Naive thymus-derived CD4-positive, alpha-beta T cell (primary cell): ENCODE results near the gene CDK5RAP2. TPM values are rescaled to one million over a fixed set of nuclear protein-coding genes. Genes with fewer than 3 reads are reported as not detected.

Source experiments
- ATAC-seq: fragments of 150-1000 bp; cut with Tn5 transposase; 2 replicates; pipeline ENCODE4 v1.10.0; 2021; ENCODE audit warnings: mild to moderate bottlenecking, moderate library complexity
- CTCF ChIA-PET: fragments of 350-600 bp; sonication (Branson Sonifier 250); formaldehyde crosslinking; loops from one replicate; lab custom pipeline; 2021; ENCODE audit warnings: antibody characterized with exemption; lab: Charles Lee
- POLR2A ChIA-PET: fragments of 350-600 bp; sonication (Branson Sonifier 250); formaldehyde crosslinking; loops from one replicate; lab custom pipeline; 2021; ENCODE audit warnings: antibody characterized with exemption, inconsistent platforms; lab: Charles Lee
- DNase-seq, 9 donors: peaks; one replicate each; pipeline versions ENCODE4 v3.0.0 to v3.0.0-alpha.2; 2020 to 2022; ENCODE audit warnings: mixed read lengths in 1 of 9
- H3K27ac ChIP-seq: one replicate; pipeline ENCODE4 v1.7.0; 2013; ENCODE audit warnings: mild to moderate bottlenecking, low read depth, low read length, moderate library complexity
- H3K27me3 ChIP-seq, 2 donors: one replicate each; pipeline ENCODE4 v1.7.0; 2013; ENCODE audit warnings: low read length in 2 of 2, mild to moderate bottlenecking in 2 of 2, moderate library complexity in 2 of 2; ENCODE audit not compliant: control insufficient read depth in 2 of 2, insufficient read depth in 2 of 2
- H3K36me3 ChIP-seq, 3 experiments: 1 replicate in 2 of 3; 2 replicates in 1 of 3; pipeline ENCODE4 v1.7.0; 2013; ENCODE audit warnings: low read length in 3 of 3, mild to moderate bottlenecking in 3 of 3, moderate library complexity in 1 of 3; ENCODE audit not compliant: insufficient read depth in 3 of 3, control insufficient read depth in 2 of 3
- H3K4me1 ChIP-seq, 2 donors: one replicate each; pipeline ENCODE4 v1.7.0; 2013; ENCODE audit warnings: low read length in 2 of 2, mild to moderate bottlenecking in 2 of 2, moderate library complexity in 1 of 2; ENCODE audit not compliant: control insufficient read depth in 2 of 2, insufficient read depth in 2 of 2
- H3K4me3 ChIP-seq: 2 replicates; pipeline ENCODE4 v1.7.0; 2013; ENCODE audit warnings: mild to moderate bottlenecking, low read length
- H3K9me3 ChIP-seq, 3 experiments: 1 replicate in 2 of 3; 2 replicates in 1 of 3; pipeline ENCODE4 v1.7.0; 2013; ENCODE audit warnings: low read length in 3 of 3; ENCODE audit not compliant: control insufficient read depth in 2 of 3
- H3K27ac Mint-ChIP-seq, 9 donors: one replicate each; pipeline ENCODE4 v1.8.0; 2020 to 2022; ENCODE audit warnings: mixed read lengths in 9 of 9, mild to moderate bottlenecking in 8 of 9, moderate library complexity in 5 of 9, inconsistent platforms in 2 of 9
- H3K27me3 Mint-ChIP-seq, 5 donors: one replicate each; pipeline ENCODE4 v1.8.0; 2021 to 2022; ENCODE audit warnings: mixed read lengths in 5 of 5, mild to moderate bottlenecking in 1 of 5
- H3K36me3 Mint-ChIP-seq, 5 donors: one replicate each; pipeline ENCODE4 v1.8.0; 2020 to 2022; ENCODE audit warnings: mixed read lengths in 5 of 5, mild to moderate bottlenecking in 3 of 5, inconsistent platforms in 1 of 5
- H3K4me1 Mint-ChIP-seq, 7 donors: one replicate each; pipeline ENCODE4 v1.8.0; 2020 to 2022; ENCODE audit warnings: mixed read lengths in 7 of 7, mild to moderate bottlenecking in 3 of 7, inconsistent platforms in 1 of 7
- H3K4me3 Mint-ChIP-seq, 10 donors: one replicate each; pipeline ENCODE4 v1.8.0; 2020 to 2022; ENCODE audit warnings: mild to moderate bottlenecking in 10 of 10, mixed read lengths in 10 of 10, moderate library complexity in 6 of 10, inconsistent platforms in 2 of 10
- H3K9me3 Mint-ChIP-seq, 11 donors: one replicate each; pipeline ENCODE4 v1.8.0; 2020 to 2022; ENCODE audit warnings: mixed read lengths in 11 of 11, mild to moderate bottlenecking in 4 of 11, inconsistent platforms in 1 of 11, moderate library complexity in 1 of 11
- intact Hi-C, 2 donors: fragments of 100-400 bp; cut with micrococcal nuclease; formaldehyde crosslinking; loops; one replicate each; pipeline ENCODE4 v1.15.1; 2023
- polyA plus RNA-seq, 2 donors: library from polyadenylated mRNA; unstranded; fragments of 300-500 nt; fragmentation: Illumina TruSeq; gene quantifications; one replicate each; pipeline ENCODE4 v1.2.3, GENCODE V29; 2021
- total RNA-seq, 6 experiments: library from RNA in 5 of 6; stranded (reverse) in 5 of 6; gene quantifications; 1 replicate in 5 of 6; 2 replicates in 1 of 6; pipeline ENCODE4 v1.2.3 and lab custom pipeline; 2021 to 2026

CDK5RAP2 gene
- total and polyA plus RNA-seq, 7 experiments from 2014 or later, result 23.7 to 98.1 (median 66.7) TPM

GRCh38 chr9:120528327-120528726, 51.6 kb downstream of the CDK5RAP2 start:
- Histone ChIP-seq H3K36me3 (peaks cover 7 to 90% (median 24%) of the 10 kb centered on the region in 3 experiments), H3K4me3 (no peak overlapping the region), H3K27ac (no peak overlapping the region), H3K9me3 (no peaks in the 10 kb centered on the region), H3K4me1 (no peaks in the 10 kb centered on the region), H3K27me3 (no peaks in the 10 kb centered on the region)
- DNase-seq (no peak), ATAC-seq (no peak)
- no peak overlapping the region for H3K27ac Mint-ChIP-seq
- peaks cover 0 to 3% (median 0%) of the 10 kb centered on the region in 11 donors for H3K9me3 Mint-ChIP-seq
- H3K4me3 Mint-ChIP-seq, result no peak overlapping the region
- intact Hi-C loops, result no loop called here
- H3K27me3 Mint-ChIP-seq, result no peaks in the 10 kb centered on the region
- ChIA-PET CTCF (interaction anchor here (1.4 kb wide), 1 partner anchor 15 kb away, joined by 3 read pairs; no protein-coding TSS in a partner anchor), POLR2A (no interaction called here)
- peaks cover 0 to 12% (median 5%) of the 10 kb centered on the region in 7 donors for H3K4me1 Mint-ChIP-seq
- peaks cover 58 to 90% (median 83%) of the 10 kb centered on the region in 5 donors for H3K36me3 Mint-ChIP-seq

GRCh38 chr9:120526534-120526933, 53.4 kb downstream of the CDK5RAP2 start:
- Mint-ChIP-seq H3K4me3 (no peak overlapping the region), H3K27ac (peak overlapping the region in 1 of 9 donors; percentile 48), H3K36me3 (peaks cover 46 to 87% (median 71%) of the 10 kb centered on the region in 5 donors)

GRCh38 chr9:120524863-120525262, 55.1 kb downstream of the CDK5RAP2 start:
- peaks cover 36 to 83% (median 68%) of the 10 kb centered on the region in 5 donors for H3K36me3 Mint-ChIP-seq

More at GRCh38 chr9:120526534-120526933, 53.4 kb downstream of the CDK5RAP2 start:
- Mint-ChIP-seq H3K27me3 (no peaks in the 10 kb centered on the region), H3K4me1 (peaks cover 0 to 1% (median 0%) of the 10 kb centered on the region in 7 donors), H3K9me3 (peaks cover 0 to 3% (median 0%) of the 10 kb centered on the region in 11 donors)
- POLR2A ChIA-PET, result no interaction called here
- no peaks in the 10 kb centered on the region for H3K27me3 ChIP-seq
- no peaks in the 10 kb centered on the region for H3K9me3 ChIP-seq
- H3K27ac ChIP-seq, result no peak overlapping the region
- H3K4me1 ChIP-seq, result no peaks in the 10 kb centered on the region
- DNase-seq (no peak), ATAC-seq (no peak)
- no peak overlapping the region for H3K4me3 ChIP-seq
- H3K36me3 ChIP-seq, result peaks cover 7 to 85% (median 17%) of the 10 kb centered on the region in 3 experiments
- CTCF ChIA-PET, result no interaction called here
- intact Hi-C loops, result no loop called here

GRCh38 chr9:120524038-120524437, 55.9 kb downstream of the CDK5RAP2 start:
- Histone ChIP-seq H3K4me1 (no peaks in the 10 kb centered on the region), H3K27ac (no peak overlapping the region), H3K27me3 (no peaks in the 10 kb centered on the region), H3K4me3 (no peak overlapping the region), H3K36me3 (peaks cover 7 to 72% (median 17%) of the 10 kb centered on the region in 3 experiments), H3K9me3 (no peaks in the 10 kb centered on the region)
- intact Hi-C loops, result no loop called here
- CTCF ChIA-PET, result interaction anchor here (0.6 kb wide), 1 partner anchor 90 kb away, joined by 5 read pairs; no protein-coding TSS in a partner anchor
- peaks cover 0 to 1% (median 0%) of the 10 kb centered on the region in 7 donors for H3K4me1 Mint-ChIP-seq
- no peaks in the 10 kb centered on the region for H3K9me3 Mint-ChIP-seq
- no peak for DNase-seq
- POLR2A ChIA-PET, result no interaction called here
- H3K27ac Mint-ChIP-seq, result no peak overlapping the region
- H3K4me3 Mint-ChIP-seq, result no peak overlapping the region
- no peaks in the 10 kb centered on the region for H3K27me3 Mint-ChIP-seq
- peaks cover 34 to 80% (median 67%) of the 10 kb centered on the region in 5 donors for H3K36me3 Mint-ChIP-seq
- no peak for ATAC-seq

More at GRCh38 chr9:120524863-120525262, 55.1 kb downstream of the CDK5RAP2 start:
- no peak overlapping the region for H3K4me3 ChIP-seq
- peaks cover 0 to 1% (median 0%) of the 10 kb centered on the region in 7 donors for H3K4me1 Mint-ChIP-seq
- peaks cover 0 to 1% (median 0%) of the 10 kb centered on the region in 11 donors for H3K9me3 Mint-ChIP-seq
- no peaks in the 10 kb centered on the region for H3K27me3 ChIP-seq
- no peak overlapping the region for H3K27ac Mint-ChIP-seq
- intact Hi-C loops, result no loop called here
- no peak for ATAC-seq
- no peaks in the 10 kb centered on the region for H3K27me3 Mint-ChIP-seq
- peaks cover 7 to 74% (median 17%) of the 10 kb centered on the region in 3 experiments for H3K36me3 ChIP-seq
- ChIA-PET CTCF (interaction anchor here (0.6 kb wide), 1 partner anchor 20 kb away, joined by 3 read pairs; no protein-coding TSS in a partner anchor), POLR2A (no interaction called here)
- H3K4me1 ChIP-seq, result no peaks in the 10 kb centered on the region
- H3K27ac ChIP-seq, result no peak overlapping the region
- no peaks in the 10 kb centered on the region for H3K9me3 ChIP-seq
- H3K4me3 Mint-ChIP-seq, result no peak overlapping the region
- DNase-seq, result no peak

GRCh38 chr9:120522558-120522957, 57.4 kb downstream of the CDK5RAP2 start:
- no peaks in the 10 kb centered on the region for H3K27me3 Mint-ChIP-seq
- H3K9me3 Mint-ChIP-seq, result no peaks in the 10 kb centered on the region
- POLR2A ChIA-PET, result no interaction called here
- H3K4me3 ChIP-seq, result no peak overlapping the region
- H3K36me3 ChIP-seq, result peaks cover 6 to 68% (median 13%) of the 10 kb centered on the region in 3 experiments
- DNase-seq (no peak), ATAC-seq (no peak)
- CTCF ChIA-PET, result no interaction called here
- no peak overlapping the region for H3K4me3 Mint-ChIP-seq
- H3K9me3 ChIP-seq, result no peaks in the 10 kb centered on the region
- no peaks in the 10 kb centered on the region for H3K4me1 ChIP-seq
- H3K36me3 Mint-ChIP-seq, result peaks cover 38 to 78% (median 65%) of the 10 kb centered on the region in 5 donors
- intact Hi-C loops, result no loop called here
- no peaks in the 10 kb centered on the region for H3K27me3 ChIP-seq
- H3K4me1 Mint-ChIP-seq, result peaks cover 0 to 1% (median 0%) of the 10 kb centered on the region in 7 donors
- no peak overlapping the region for H3K27ac Mint-ChIP-seq
- no peak overlapping the region for H3K27ac ChIP-seq

GRCh38 chr9:120522032-120522431, 57.9 kb downstream of the CDK5RAP2 start:
- Mint-ChIP-seq H3K9me3 (no peaks in the 10 kb centered on the region), H3K27me3 (no peaks in the 10 kb centered on the region), H3K27ac (peak overlapping the region in 1 of 9 donors; percentile 43), H3K4me3 (no peak overlapping the region), H3K36me3 (peaks cover 36 to 78% (median 65%) of the 10 kb centered on the region in 5 donors), H3K4me1 (peaks cover 0 to 1% (median 0%) of the 10 kb centered on the region in 7 donors)
- ChIA-PET CTCF (no interaction called here), POLR2A (no interaction called here)
- Histone ChIP-seq H3K27ac (no peak overlapping the region), H3K27me3 (no peaks in the 10 kb centered on the region), H3K9me3 (no peaks in the 10 kb centered on the region), H3K4me3 (no peak overlapping the region), H3K4me1 (no peaks in the 10 kb centered on the region), H3K36me3 (peaks cover 9 to 68% (median 13%) of the 10 kb centered on the region in 3 experiments)
- ATAC-seq, result no peak
- intact Hi-C loops, result no loop called here
- no peak for DNase-seq

GRCh38 chr9:120521101-120521500, 58.9 kb downstream of the CDK5RAP2 start:
- Mint-ChIP-seq H3K4me1 (no peaks in the 10 kb centered on the region), H3K4me3 (no peak overlapping the region), H3K27me3 (no peaks in the 10 kb centered on the region), H3K36me3 (peaks cover 30 to 74% (median 63%) of the 10 kb centered on the region in 5 donors), H3K9me3 (peaks cover 0 to 2% (median 0%) of the 10 kb centered on the region in 11 donors), H3K27ac (no peak overlapping the region)
- no peak for ATAC-seq
- DNase-seq, result no peak
- no peak overlapping the region for H3K27ac ChIP-seq
- ChIA-PET POLR2A (no interaction called here), CTCF (no interaction called here)
- H3K9me3 ChIP-seq, result no peaks in the 10 kb centered on the region
- H3K4me3 ChIP-seq, result no peak overlapping the region
- no peaks in the 10 kb centered on the region for H3K27me3 ChIP-seq
- peaks cover 5 to 65% (median 13%) of the 10 kb centered on the region in 3 experiments for H3K36me3 ChIP-seq
- intact Hi-C loops, result no loop called here
- H3K4me1 ChIP-seq, result no peaks in the 10 kb centered on the region
